ENCODE data around the gene PNN.

The PNN gene

GRCh38 chr14:39230416-39231035 is 55.5 kb downstream of the PNN start:
- no peak for FAIRE-seq

GRCh38 chr14:39231751-39232553 is 56.9 kb downstream of the PNN start:
- FAIRE-seq = peak; percentile 80

Measured in G401.6 (cell line).